Epithelial cell of proximal tubule (primary cell): ENCODE data around the gene PLPPR1. TPM values are rescaled to one million over a fixed set of nuclear protein-coding genes. Genes with fewer than 3 reads are reported as not detected.

ENCODE experiments used
- DNase-seq: peaks from one replicate; pipeline ENCODE4 v3.0.0-alpha.2; 2011; ENCODE audit warnings: low read depth
- H3K4me3 ChIP-seq: 2 replicates; pipeline ENCODE4 v1.5.1; 2011; ENCODE audit warnings: low read depth, mild to moderate bottlenecking, low read length
- total RNA-seq: library from RNA; depleted of rRNA; stranded (reverse); fragments of >200 nt; gene quantifications from 2 replicates; pipeline ENCODE4 v1.2.3, GENCODE V29; 2015
- TF ChIP-seq, protein P1 (sequence below): conservative IDR thresholded peaks from 2 replicates; pipeline ENCODE4 v1.5.1; 2012; ENCODE audit warnings: low read depth, mild to moderate bottlenecking, low read length

The PLPPR1 gene
- total RNA-seq, 1 donor from 2014 or later, result not detected

DNA sequence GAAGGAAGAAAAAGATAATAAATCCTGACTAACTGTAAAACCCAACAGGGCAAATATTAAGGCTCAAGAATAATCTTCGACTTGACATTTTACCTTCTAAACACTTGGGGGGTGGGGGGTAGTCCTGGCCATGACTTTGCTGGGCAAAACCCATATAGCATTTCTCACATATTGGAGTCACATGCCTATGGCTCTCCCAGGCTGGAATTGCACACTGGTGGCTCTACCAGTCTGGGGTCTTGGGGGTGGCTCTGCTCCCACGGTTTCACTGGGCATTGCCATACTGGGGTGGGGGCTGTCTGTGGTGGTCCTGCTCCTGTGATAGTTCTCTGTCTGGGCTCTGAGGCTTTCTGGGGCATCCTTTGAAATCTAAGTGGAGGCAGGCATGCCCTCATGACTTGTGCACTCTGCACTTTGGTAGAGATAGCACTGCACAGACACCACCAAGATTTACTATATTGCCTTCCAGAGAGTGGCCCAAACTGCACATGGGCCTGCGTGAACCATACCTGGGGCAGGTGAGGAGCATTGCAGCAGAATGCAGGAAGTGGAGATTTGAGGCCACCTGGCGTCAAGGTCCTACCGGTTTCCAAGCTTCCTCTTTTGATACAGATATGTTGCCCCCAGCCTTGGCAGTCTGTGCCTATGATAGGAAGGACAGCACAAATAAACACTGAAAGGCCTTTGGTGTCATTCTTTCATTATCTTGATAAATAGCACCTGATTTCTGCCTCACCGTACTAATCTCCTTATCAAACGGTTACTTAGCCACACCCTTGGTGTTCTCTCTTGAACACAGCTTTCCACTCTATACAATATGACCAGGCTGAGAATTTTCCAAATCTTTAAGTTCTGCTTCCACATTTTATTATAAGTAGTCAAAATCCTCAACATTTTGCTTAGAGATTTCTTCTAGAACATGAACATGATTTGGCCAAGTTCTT, 326.5 kb downstream of the PLPPR1 start:
- TF ChIP-seq, protein P1, sequence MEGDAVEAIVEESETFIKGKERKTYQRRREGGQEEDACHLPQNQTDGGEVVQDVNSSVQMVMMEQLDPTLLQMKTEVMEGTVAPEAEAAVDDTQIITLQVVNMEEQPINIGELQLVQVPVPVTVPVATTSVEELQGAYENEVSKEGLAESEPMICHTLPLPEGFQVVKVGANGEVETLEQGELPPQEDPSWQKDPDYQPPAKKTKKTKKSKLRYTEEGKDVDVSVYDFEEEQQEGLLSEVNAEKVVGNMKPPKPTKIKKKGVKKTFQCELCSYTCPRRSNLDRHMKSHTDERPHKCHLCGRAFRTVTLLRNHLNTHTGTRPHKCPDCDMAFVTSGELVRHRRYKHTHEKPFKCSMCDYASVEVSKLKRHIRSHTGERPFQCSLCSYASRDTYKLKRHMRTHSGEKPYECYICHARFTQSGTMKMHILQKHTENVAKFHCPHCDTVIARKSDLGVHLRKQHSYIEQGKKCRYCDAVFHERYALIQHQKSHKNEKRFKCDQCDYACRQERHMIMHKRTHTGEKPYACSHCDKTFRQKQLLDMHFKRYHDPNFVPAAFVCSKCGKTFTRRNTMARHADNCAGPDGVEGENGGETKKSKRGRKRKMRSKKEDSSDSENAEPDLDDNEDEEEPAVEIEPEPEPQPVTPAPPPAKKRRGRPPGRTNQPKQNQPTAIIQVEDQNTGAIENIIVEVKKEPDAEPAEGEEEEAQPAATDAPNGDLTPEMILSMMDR, result no peak
- no peak for DNase-seq
- H3K4me3 ChIP-seq, result no peak overlapping the region

DNA sequence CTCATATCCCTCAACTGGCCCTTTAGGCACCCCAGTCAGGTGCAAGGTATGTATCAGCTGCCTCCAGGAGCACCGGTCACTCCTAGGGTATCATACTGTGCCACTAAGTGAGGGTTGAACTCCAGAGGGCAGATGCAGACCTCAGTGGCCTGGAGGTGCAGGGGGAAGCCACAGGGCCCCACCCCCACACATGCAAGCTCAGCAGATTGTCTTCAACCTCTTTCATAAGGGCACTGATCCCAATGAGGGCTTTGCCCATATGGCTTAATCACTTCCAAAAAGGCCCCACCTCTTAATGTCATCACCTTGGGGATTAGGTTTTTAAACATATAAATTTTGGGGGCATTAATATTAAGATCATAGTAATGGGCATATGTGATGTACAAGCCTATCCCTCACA, 328.1 kb downstream of the PLPPR1 start:
- TF ChIP-seq, protein P1, result no peak
- no peak overlapping the region for H3K4me3 ChIP-seq
- DNase-seq, result no peak

DNA sequence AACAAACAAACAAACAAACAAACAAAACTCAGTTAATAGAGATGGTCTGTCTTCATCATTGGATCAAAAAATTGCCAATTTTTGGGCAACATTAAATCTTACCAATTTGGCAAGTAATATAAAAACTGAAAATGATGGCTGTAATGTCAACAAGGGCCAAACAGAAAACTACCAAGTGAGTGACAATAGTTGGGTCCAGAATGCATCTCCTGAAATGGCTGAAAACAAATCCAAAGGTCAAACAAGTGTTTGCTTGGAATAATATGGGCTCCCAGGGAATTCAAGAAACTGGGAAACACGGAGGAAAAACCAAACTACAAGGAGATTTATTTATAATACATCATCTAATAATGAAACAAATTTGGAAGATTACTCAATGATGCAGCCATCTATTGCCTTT, 331.2 kb downstream of the PLPPR1 start:
- DNase-seq, result no peak
- TF ChIP-seq, protein P1, result no peak
- no peak overlapping the region for H3K4me3 ChIP-seq

DNA sequence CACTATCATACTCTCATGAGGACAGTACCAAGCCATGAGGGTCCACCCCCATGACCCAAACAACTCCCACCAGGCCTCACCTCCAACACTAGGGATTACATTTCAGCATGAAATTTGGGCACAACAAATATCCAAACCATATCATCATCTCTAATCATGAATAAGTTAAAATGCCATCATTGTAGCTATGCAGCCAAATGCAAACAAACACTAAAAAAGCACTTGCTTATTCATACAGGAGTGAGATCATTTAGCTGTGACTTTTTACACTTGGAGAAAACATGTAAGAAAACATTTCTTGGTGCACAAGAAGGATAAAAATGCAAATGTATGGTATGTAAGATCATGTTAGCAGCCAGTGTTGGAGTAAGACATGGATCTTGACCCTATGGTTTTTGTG, 332.1 kb downstream of the PLPPR1 start:
- no peak overlapping the region for H3K4me3 ChIP-seq
- no peak for DNase-seq
- TF ChIP-seq, protein P1, result no peak

DNA sequence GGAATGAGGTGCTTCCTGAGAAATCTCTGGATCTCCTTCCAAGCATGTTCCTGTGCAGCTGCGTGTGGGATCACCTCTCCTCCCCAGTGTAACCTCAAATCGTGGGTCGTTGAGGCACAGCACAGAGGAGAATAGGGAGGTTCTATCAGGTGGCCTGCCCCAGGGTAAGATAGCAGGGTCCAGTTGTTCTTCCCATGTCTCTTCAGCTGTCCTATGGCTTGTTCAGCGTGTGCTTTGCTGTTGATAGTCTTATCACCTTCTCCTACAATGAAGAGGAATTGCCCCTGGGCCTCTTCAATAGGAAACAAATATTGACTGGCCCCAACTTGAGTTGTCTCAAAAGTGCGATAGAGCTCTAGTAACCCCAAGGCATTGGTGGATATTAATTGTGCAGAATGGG, 333.9 kb downstream of the PLPPR1 start:
- DNase-seq, result no peak
- TF ChIP-seq, protein P1, result no peak
- no peak overlapping the region for H3K4me3 ChIP-seq

DNA sequence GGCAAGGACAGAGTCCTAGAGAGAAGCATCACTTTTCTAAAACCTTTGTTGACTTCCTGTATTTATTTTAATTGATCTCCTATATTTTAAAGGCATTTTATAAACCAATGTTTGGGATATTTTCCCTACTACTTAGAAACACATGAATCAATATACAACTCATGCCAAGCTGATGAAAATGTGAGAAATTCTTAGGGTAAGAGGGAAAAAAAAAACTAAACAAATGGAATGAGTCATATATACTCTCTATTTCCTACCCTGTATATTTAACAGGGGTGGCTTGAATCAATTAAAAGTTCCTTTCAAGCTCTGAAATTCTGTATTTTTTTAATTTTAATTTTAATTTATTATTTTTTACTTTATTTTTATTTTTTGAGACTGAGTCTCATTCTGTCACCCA, 336.7 kb downstream of the PLPPR1 start:
- DNase-seq, result no peak
- TF ChIP-seq, protein P1, result no peak

More for the DNA sequence above, 336.7 kb downstream of the PLPPR1 start:
- no peak overlapping the region for H3K4me3 ChIP-seq
